Upper lobe of left lung (tissue), 6 donors: ENCODE measurements around the gene ARRB1. TPM values are rescaled to one million over a fixed set of nuclear protein-coding genes. Genes with fewer than 3 reads are reported as not detected.

Experiments
- ATAC-seq, 2 donors: fragments of 200-7000 bp; cut with Tn5 transposase; one replicate each; pipeline ENCODE4 v1.9.1; 2022; ENCODE audit warnings: mild to moderate bottlenecking in 2 of 2, moderate library complexity in 2 of 2; ENCODE audit not compliant: low FRiP score in 2 of 2
- DNase-seq, 2 donors: peaks; one replicate each; pipeline ENCODE4 v3.0.0-alpha.2; 2019 to 2020
- H3K27ac ChIP-seq, 4 donors: fragments of 200-600 bp; sonication (generic); one replicate each; pipeline ENCODE4 v1.5.1; 2016 to 2019
- H3K27me3 ChIP-seq, 4 donors: fragments of 200-600 bp; sonication (generic); one replicate each; pipeline ENCODE4 v1.5.1; 2017 to 2019
- H3K36me3 ChIP-seq, 4 donors: fragments of 200-600 bp; sonication (generic); one replicate each; pipeline ENCODE4 v1.5.1; 2016 to 2019
- H3K4me1 ChIP-seq, 4 donors: fragments of 200-600 bp; sonication (generic); one replicate each; pipeline ENCODE4 v1.5.1; 2018 to 2019
- H3K4me3 ChIP-seq, 4 donors: fragments of 200-600 bp; sonication (generic); one replicate each; pipeline ENCODE4 v1.5.1; 2017 to 2019; ENCODE audit warnings: mild to moderate bottlenecking in 2 of 4, moderate library complexity in 1 of 4
- H3K9me3 ChIP-seq, 4 donors: fragments of 200-600 bp; sonication (generic); one replicate each; pipeline ENCODE4 v1.5.1; 2018 to 2019
- EP300 ChIP-seq, 4 donors: sonication (generic); formaldehyde crosslinking; IDR thresholded peaks; one replicate each; pipeline ENCODE4 v1.5.1; 2017; ENCODE audit warnings: antibody characterized with exemption in 4 of 4, control low read depth in 2 of 4
- POLR2A ChIP-seq, 4 donors: fragments of 450-650 bp; IDR thresholded peaks; one replicate each; pipeline ENCODE4 v1.5.1; 2016 to 2017; ENCODE audit warnings: antibody characterized with exemption in 4 of 4, mild to moderate bottlenecking in 2 of 4
- POLR2AphosphoS5 ChIP-seq, 2 donors: sonication (generic); formaldehyde crosslinking; IDR thresholded peaks; one replicate each; pipeline ENCODE4 v1.5.1; 2017; ENCODE audit warnings: antibody characterized with exemption in 2 of 2
- WGBS, 2 donors: methylation state at CpG; one replicate each; pipeline ENCODE4 v1.1.5; 2017 to 2018; 5-methylcytosine and 5-hydroxymethylcytosine counted together
- total RNA-seq, 6 donors: library from RNA; depleted of rRNA in 4 of 6; stranded (reverse); fragments of >200 nt in 4 of 6; gene quantifications; one replicate each; pipeline versions ENCODE4 v1.1.0 to v1.2.1, GENCODE V29; 2016 to 2021
- TF ChIP-seq, protein P1 (sequence below), 6 experiments: fragments of 450-650 bp in 4 of 6; fragments of 200-600 bp in 2 of 6; sonication (generic) in 2 of 6; IDR thresholded peaks; one replicate each; pipeline ENCODE4 v1.5.1; 2016 to 2019; ENCODE audit warnings: antibody characterized with exemption in 6 of 6
- donor health status: DM: no; HTN: no; CAD: no; lungs with moderate emphysema.
- donor health status: DM: no; HTN: yes; CAD: no; lungs with severe emphysema.

Gene ARRB1
- total RNA-seq, 6 donors from 2014 or later, result 119 to 235 (median 170) TPM

DNA sequence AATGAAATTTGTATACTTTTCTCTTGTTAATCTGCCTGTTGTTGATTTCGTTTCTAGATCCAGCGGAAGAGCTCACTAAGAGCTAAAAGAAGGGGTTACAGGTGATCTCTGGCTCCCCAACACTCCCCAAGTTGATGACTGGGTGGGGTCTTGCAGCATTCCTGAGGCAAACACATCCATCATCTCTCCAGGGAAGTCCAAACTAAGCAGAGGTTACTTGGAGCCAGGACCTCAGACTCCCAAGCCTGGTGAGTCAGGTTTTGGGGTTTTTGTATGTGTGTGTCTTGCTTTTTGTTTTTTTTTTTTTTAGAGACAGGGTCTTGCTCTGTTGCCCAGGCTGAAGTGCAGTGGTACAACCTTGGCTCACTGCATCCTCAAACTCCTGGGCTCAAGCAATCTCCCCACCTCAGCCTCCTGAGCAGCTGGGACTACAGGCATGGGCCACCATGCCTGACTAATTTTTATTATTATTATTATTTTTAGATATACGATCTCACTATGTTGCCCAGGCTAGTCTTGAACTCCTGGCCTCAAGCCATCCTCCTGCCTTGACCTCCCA lies 36.4 kb upstream of the ARRB1 start:
- TF ChIP-seq POLR2AphosphoS5 (IDR thresholded peaks at IDR 0.05) (no peak), POLR2A (IDR thresholded peaks at IDR 0.05) (no peak), EP300 (IDR thresholded peaks at IDR 0.05) (no peak)
- TF ChIP-seq, protein P1, sequence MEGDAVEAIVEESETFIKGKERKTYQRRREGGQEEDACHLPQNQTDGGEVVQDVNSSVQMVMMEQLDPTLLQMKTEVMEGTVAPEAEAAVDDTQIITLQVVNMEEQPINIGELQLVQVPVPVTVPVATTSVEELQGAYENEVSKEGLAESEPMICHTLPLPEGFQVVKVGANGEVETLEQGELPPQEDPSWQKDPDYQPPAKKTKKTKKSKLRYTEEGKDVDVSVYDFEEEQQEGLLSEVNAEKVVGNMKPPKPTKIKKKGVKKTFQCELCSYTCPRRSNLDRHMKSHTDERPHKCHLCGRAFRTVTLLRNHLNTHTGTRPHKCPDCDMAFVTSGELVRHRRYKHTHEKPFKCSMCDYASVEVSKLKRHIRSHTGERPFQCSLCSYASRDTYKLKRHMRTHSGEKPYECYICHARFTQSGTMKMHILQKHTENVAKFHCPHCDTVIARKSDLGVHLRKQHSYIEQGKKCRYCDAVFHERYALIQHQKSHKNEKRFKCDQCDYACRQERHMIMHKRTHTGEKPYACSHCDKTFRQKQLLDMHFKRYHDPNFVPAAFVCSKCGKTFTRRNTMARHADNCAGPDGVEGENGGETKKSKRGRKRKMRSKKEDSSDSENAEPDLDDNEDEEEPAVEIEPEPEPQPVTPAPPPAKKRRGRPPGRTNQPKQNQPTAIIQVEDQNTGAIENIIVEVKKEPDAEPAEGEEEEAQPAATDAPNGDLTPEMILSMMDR (IDR thresholded peaks at IDR 0.05), result no peak
- 69 to 80% methylated on average over 3 of the region's 3 CpGs for WGBS, 2 donors
- Histone ChIP-seq H3K9me3 (no peaks in the 10 kb centered on the region), H3K4me1 (peaks cover 19 to 32% (median 24%) of the 10 kb centered on the region in 4 donors), H3K4me3 (no peak overlapping the region), H3K36me3 (no peaks in the 10 kb centered on the region), H3K27ac (peak overlapping the region in 1 of 4 donors; percentile 45), H3K27me3 (no peaks in the 10 kb centered on the region)
- no peak for ATAC-seq
- no peak for DNase-seq

DNA sequence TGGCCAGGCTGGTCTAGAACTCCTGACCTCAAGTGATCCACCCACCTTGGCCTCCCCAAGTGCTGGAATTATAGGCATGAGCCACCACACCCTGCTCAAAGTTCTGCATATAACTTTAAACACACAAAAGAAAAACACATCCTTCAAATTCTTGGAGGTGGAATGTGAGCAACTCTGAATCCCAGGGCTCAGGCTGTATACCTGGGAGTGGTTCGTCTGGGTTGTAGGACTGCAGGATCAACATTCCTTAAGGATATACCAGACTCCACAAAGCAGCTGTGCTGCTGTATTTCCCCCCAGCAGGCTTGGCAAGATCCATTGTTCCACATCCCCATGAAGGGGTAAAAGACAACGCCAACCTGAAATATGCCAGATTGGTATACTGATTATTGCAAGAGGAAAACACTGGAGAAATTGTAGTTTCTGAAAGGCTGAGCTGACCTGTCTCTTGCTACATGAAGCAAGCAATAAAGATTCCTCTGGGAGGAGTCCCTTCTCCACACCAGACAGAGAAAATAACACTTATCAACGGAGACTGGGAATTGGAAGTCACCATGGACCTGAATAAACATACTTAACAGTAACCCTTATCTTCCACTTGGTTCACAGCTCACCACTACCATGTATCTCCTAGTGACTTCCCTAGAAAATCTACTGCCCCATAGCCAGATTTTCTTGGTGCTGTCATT lies 35.6 kb upstream of the ARRB1 start:
- Histone ChIP-seq H3K4me1 (peaks cover 19 to 34% (median 24%) of the 10 kb centered on the region in 4 donors), H3K9me3 (no peaks in the 10 kb centered on the region), H3K36me3 (no peaks in the 10 kb centered on the region), H3K27ac (no peak overlapping the region), H3K4me3 (no peak overlapping the region), H3K27me3 (no peaks in the 10 kb centered on the region)
- no peak for ATAC-seq
- DNase-seq, result no peak
- WGBS, 2 donors, result 57 to 58% methylated on average over 3 of the region's 3 CpGs
- TF ChIP-seq POLR2AphosphoS5 (IDR thresholded peaks at IDR 0.05) (no peak), EP300 (IDR thresholded peaks at IDR 0.05) (no peak), POLR2A (IDR thresholded peaks at IDR 0.05) (no peak)
- TF ChIP-seq, protein P1 (IDR thresholded peaks at IDR 0.05), result no peak

DNA sequence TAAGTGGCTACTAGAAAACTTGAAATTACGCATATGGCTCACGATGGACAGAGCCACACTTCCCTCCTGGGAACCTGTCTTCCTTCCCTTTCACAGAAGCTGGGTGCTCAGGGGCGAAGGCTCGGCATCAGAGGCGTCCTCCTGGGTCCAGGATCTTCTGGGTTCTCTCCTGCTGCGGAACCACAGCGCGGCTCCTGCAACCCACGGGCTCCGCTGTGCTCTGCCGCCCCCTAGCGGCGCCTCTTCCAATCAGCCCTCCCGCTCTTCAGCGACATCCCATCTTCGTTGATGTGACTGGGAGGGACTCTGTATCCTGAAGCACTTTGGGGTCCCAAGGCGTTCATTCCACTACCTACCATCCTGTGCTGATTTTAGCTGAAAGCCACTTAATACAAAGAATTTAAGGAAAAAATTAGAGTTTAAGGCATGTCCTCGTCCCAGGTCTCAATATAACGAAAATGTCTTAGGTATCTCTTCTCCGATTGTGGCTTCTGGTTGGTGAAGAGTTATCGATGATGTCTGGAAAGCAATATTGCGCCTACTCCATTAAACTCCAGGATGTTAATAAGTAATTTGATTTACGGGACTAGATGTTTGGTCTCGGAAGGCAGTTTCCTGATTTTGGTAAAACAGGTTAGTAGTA lies 33.1 kb upstream of the ARRB1 start:
- Histone ChIP-seq H3K4me3 (no peak overlapping the region), H3K27ac (peak overlapping the region in 1 of 4 donors; percentile 3), H3K36me3 (no peaks in the 10 kb centered on the region), H3K9me3 (no peaks in the 10 kb centered on the region), H3K4me1 (peaks cover 31 to 53% (median 36%) of the 10 kb centered on the region in 4 donors), H3K27me3 (no peaks in the 10 kb centered on the region)
- TF ChIP-seq POLR2A (IDR thresholded peaks at IDR 0.05), result no peak
- TF ChIP-seq, protein P1 (IDR thresholded peaks at IDR 0.05), result peak; percentile 93 to 96 (median 94)
- no peak for TF ChIP-seq EP300 (IDR thresholded peaks at IDR 0.05)
- TF ChIP-seq POLR2AphosphoS5 (IDR thresholded peaks at IDR 0.05), result peak in 1 of 2 donors; percentile 16
- WGBS, 2 donors, result 22 to 25% methylated on average over 23 to 24 of the region's 24 CpGs
- peak; percentile 84 to 94 for DNase-seq
- peak; percentile 89 to 92 for ATAC-seq

DNA sequence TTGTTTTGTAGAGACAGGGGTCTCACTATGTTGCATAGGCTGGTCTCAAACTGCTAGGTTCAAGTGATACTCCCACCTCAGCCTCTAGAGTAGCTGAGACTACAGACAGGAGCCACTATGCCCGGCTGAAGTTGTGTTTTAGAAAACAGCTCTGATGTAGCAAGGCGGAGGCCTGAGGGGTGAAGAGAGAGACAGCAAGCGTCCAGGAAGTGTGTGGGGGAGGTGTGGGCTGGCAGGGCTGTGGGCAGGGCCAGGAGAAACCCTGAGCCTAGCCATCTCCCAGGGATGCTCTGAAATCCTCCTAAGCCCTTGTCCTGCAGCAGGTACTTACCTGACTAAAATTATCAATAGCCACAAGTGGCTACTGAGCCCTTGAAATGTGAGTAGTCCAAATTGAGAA lies 31.8 kb upstream of the ARRB1 start:
- peak in 1 of 2 donors; percentile 28 for ATAC-seq
- Histone ChIP-seq H3K4me3 (no peak overlapping the region), H3K36me3 (no peaks in the 10 kb centered on the region), H3K4me1 (peaks cover 24 to 46% (median 28%) of the 10 kb centered on the region in 4 donors), H3K27me3 (no peaks in the 10 kb centered on the region), H3K9me3 (no peaks in the 10 kb centered on the region), H3K27ac (peak overlapping the region in 2 of 4 donors; percentile 57 to 58)
- DNase-seq, result peak in 1 of 2 donors; percentile 55
- TF ChIP-seq EP300 (IDR thresholded peaks at IDR 0.05) (no peak), POLR2AphosphoS5 (IDR thresholded peaks at IDR 0.05) (peak in 1 of 2 donors; percentile 29), POLR2A (IDR thresholded peaks at IDR 0.05) (no peak)
- TF ChIP-seq, protein P1 (IDR thresholded peaks at IDR 0.05), result no peak
- 41 to 53% methylated on average over 3 of the region's 3 CpGs for WGBS, 2 donors
